Activated CD8-positive, alpha-beta memory T cell treated with anti-CD3 and anti-CD28 coated beads for 36 hours (primary cell): ENCODE measurements around the gene STK32B. TPM values are rescaled to one million over a fixed set of nuclear protein-coding genes. Genes with fewer than 3 reads are reported as not detected.

ENCODE experiments used
- CTCF ChIA-PET: fragments of 350-600 bp; sonication (Branson Sonifier 250); formaldehyde crosslinking; loops from one replicate; lab custom pipeline; 2021; ENCODE audit warnings: antibody characterized with exemption; lab: Charles Lee
- POLR2A ChIA-PET: fragments of 350-600 bp; sonication (Branson Sonifier 250); formaldehyde crosslinking; loops from one replicate; lab custom pipeline; 2021; ENCODE audit warnings: antibody characterized with exemption; lab: Charles Lee
- total RNA-seq, 2 experiments: library from RNA; stranded (reverse); gene quantifications; one replicate each; pipeline ENCODE4 v1.2.3, GENCODE V29; 2021

STK32B gene
- total RNA-seq, 2 experiments from 2014 or later = not detected

GRCh38 chr4:5470318-5471198, 419.3 kb downstream of the STK32B start:
- POLR2A ChIA-PET = no interaction called here

DNA sequence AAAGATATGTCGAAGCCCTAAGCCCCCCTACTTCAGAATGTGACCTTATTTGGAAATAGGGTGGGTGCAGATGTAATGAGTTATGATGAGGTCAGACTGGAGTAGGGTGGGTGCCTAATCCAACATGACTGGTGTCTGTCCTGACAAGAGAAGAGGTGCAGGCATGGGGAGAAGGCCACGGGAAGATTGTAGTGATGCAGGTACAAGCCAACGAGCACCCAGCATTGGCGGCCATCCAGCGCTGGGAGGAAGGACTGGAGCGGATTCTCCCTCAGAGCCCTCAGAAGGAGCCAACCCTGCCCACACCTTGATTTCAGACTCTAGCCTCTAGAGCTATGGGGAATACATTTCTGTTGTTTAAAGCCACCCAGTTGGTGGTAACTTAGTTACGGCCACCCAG, 419.9 kb downstream of the STK32B start:
- CTCF ChIA-PET = no interaction called here
- POLR2A ChIA-PET = no interaction called here

More at GRCh38 chr4:5470318-5471198, 419.3 kb downstream of the STK32B start:
- CTCF ChIA-PET = no interaction called here

GRCh38 chr4:5471691-5472090, 420.4 kb downstream of the STK32B start:
- CTCF ChIA-PET = no interaction called here
- POLR2A ChIA-PET = no interaction called here

- ChIA-PET POLR2A (no interaction called here), CTCF (no interaction called here)
These were observed 420.9 kb downstream of the STK32B start for GRCh38 chr4:5472160-5472591.

GRCh38 chr4:5473125-5473524, 421.8 kb downstream of the STK32B start:
- CTCF ChIA-PET = no interaction called here
- POLR2A ChIA-PET = no interaction called here

DNA sequence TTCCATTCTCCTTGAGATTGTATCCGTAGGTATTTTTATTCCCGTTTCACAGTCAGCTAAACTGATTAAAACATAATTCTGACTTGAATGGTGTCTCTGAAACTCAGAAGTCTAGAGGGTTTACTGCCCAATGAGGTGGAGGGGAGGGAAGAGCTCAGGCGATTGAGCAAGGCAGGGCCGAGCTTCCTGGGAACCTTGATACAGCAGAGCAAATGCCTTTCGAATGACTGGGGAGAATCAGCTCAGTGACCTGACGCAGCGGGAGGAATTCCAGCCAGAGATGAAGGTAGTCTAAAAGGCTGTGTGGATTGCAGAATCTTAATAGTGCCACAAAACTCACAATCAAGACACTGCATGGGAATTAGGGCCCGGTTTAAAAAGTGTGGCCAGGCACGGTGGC, 423.5 kb downstream of the STK32B start:
- ChIA-PET CTCF (no interaction called here), POLR2A (no interaction called here)

DNA sequence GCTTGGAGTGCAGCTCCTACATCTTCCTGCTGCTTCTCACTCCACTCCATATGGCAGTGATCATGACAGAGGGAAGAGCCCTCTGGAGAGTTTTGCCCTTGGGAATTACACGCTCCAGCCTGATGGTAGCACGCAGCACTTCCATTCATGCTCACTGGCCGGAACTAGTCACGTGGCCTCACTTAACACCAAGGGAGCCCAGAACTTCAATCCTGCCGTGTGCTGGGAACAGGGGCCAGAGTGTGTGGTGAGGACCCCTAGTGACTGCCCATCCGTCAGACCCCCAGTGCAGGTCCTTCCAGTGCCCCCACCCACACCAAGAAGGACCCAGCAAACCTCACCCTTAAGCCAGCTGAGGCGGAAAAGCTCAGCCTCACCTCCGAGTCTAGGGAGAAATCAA, 426.3 kb downstream of the STK32B start:
- POLR2A ChIA-PET = no interaction called here
- CTCF ChIA-PET = no interaction called here

- ChIA-PET POLR2A (no interaction called here), CTCF (no interaction called here)
These were observed 426.9 kb downstream of the STK32B start for GRCh38 chr4:5478169-5478568.

DNA sequence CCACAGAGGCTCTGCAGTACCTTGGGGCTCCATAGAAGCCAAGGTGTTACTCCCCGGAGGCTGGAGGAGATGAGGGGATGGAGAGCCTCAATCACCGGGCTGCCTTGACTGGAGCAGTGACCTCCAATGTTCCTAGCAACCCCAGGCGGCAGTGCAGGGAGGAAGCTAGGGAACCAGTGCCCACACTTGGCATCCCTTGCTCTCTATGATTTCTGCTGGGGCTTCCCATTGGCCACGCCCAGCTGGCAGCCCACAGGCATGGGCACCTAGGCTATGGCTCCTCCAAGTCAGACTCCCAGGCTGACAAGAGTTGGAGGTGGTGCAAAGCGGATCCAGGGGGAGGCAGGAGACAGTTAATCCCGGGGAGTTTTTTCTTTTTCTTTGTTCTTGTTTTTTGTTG, 427.4 kb downstream of the STK32B start:
- POLR2A ChIA-PET = no interaction called here

DNA sequence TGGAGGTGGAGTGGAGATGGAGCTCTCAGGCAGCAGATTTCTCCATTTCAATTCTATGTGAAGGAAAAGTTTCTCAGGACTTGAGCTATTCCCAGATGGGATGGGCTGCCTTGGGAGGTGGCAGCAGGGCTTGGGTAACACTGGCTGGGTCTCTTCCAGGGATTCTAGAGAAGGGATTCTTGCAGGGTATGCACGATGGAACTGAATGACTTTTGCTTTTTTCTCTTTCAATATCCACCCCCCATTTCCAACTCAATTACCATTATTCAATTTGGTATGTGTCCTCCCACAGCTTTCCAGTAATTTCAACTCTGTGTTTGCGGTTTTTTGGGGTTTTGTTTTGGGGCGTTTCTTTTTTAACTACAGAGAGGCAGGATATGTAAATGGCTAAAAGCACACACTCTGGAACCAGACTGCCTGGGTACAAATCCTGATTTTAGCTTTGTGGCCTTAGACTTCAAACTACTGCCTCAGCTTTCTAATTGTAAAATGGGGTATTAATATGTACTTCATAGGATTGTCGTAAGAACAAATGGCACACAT, 428.3 kb downstream of the STK32B start:
- CTCF ChIA-PET = no interaction called here

More for the DNA sequence above, 427.4 kb downstream of the STK32B start:
- CTCF ChIA-PET = no interaction called here

DNA sequence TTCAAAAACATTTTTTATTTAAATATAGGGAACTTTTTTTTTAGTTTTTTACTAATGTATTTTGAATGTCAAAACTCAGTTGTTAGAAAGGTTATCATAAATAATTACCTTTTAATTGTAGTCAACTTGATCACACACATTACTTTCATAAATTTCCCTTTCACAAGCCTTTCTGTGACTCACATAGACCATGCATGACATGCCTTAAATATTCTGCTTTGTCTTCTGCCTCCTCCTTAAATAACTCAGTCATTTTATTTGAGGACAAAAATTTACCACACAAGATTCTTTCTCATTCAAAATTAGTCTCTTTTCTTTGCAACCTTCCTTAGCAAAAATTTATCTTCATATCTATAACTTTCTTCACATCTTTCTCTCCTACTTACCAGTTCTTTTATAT, 437.1 kb downstream of the STK32B start:
- ChIA-PET POLR2A (no interaction called here), CTCF (no interaction called here)

More for the DNA sequence above, 428.3 kb downstream of the STK32B start:
- POLR2A ChIA-PET = no interaction called here

GRCh38 chr4:5489260-5489659, 438.0 kb downstream of the STK32B start:
- POLR2A ChIA-PET = no interaction called here
- CTCF ChIA-PET = no interaction called here

- POLR2A ChIA-PET = no interaction called here
- CTCF ChIA-PET = no interaction called here
These were observed 446.2 kb downstream of the STK32B start for GRCh38 chr4:5497489-5497888.

DNA sequence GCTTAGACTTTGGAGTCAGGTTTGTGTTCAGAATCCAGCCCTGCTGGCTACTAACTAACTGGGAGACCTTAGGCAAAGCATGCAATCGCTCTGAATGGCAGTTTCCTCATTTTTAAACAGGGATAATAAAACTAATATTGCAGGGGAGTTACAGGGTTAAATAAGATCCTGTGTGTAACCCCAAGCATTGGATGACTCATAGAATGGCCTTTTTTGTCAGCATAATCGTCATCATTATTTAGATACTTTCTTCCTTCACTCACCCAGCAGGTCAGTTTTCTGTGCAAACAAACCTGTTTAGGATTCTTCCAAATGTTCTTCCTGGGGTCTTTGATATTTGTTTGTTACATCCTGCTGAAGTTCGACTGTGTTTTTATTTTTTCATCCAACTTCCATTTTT, 448.9 kb downstream of the STK32B start:
- POLR2A ChIA-PET = no interaction called here
- CTCF ChIA-PET = no interaction called here

DNA sequence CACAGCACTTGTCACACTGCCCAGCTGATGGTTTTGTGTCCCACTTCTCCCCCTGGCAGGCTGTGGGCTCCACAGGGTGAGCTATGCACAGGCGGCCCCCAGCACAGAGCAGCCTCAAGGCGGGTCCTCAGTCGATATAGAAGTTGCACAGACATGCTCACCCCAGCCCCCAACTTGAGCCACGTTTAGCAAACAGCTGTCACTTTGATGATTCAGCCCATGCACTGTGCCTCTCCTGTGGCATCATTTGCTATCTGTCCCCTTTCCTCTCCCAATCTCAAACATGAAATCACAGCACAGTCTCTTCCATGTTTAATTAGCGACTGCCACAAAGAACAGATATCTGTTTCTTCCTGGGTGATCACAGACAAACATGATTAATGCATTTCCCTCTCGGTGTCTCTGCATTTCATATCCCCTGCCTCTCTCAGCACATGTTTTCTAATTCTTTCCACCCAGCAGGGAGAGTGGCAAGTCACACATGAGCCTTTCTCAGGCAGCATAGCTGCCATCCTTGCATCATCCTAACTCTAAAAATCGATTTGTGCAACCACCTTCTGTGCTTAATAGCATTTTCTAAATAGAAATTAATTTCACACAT, 452.2 kb downstream of the STK32B start:
- POLR2A ChIA-PET = no interaction called here
- CTCF ChIA-PET = no interaction called here

GRCh38 chr4:5504486-5504885, 453.2 kb downstream of the STK32B start:
- POLR2A ChIA-PET = no interaction called here

GRCh38 chr4:5510504-5510903, 459.2 kb downstream of the STK32B start:
- ChIA-PET POLR2A (no interaction called here), CTCF (no interaction called here)

More at GRCh38 chr4:5504486-5504885, 453.2 kb downstream of the STK32B start:
- CTCF ChIA-PET = no interaction called here

DNA sequence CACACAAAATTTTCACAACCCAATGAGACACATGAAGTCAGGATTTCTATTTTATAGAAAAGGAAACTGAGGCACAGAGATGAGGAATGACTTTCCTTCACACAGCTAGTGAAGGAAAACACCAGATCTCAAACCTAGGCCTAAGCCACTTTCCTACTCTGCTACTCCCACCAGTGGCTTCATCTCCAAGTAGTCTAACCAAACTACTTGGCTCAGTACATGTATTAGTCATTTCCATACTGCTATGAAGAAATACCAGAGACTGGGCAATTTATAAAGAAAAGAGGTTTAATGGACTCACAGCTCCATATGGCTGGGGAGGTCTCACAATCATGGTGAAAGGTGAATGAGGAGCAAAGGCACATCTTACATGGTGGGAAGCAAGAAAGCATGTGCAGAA, 460.5 kb downstream of the STK32B start:
- POLR2A ChIA-PET = no interaction called here
- CTCF ChIA-PET = no interaction called here

GRCh38 chr4:5515646-5516045, 464.4 kb downstream of the STK32B start:
- ChIA-PET CTCF (no interaction called here), POLR2A (no interaction called here)

GRCh38 chr4:5517372-5517771, 466.1 kb downstream of the STK32B start:
- POLR2A ChIA-PET = no interaction called here
- CTCF ChIA-PET = no interaction called here
